Stomach (tissue), 9 donors: ENCODE measurements around the gene ITGB5. TPM values are rescaled to one million over a fixed set of nuclear protein-coding genes. Genes with fewer than 3 reads are reported as not detected.

Experiments
- DNase-seq, 2 donors: peaks; one replicate each; pipeline versions ENCODE4 v3.0.0 to v3.0.0-alpha.2; 2013 to 2019
- H3K27ac ChIP-seq, 5 donors: fragments of 200-600 bp in 4 of 5; sonication (generic) in 4 of 5; one replicate each; pipeline ENCODE4 v1.5.1; 2013 to 2019; ENCODE audit warnings: mild to moderate bottlenecking in 1 of 5, moderate library complexity in 1 of 5
- H3K27me3 ChIP-seq, 3 donors: fragments of 200-600 bp; sonication (generic); one replicate each; pipeline ENCODE4 v1.5.1; 2017 to 2019; ENCODE audit warnings: mixed run types in 1 of 3
- H3K36me3 ChIP-seq, 4 donors: fragments of 200-600 bp; sonication (generic); 1 replicate in 3 of 4; 2 replicates in 1 of 4; pipeline ENCODE4 v1.5.1; 2016 to 2019
- H3K4me1 ChIP-seq, 4 donors: fragments of 200-600 bp; sonication (generic); one replicate each; pipeline ENCODE4 v1.5.1; 2016 to 2019
- H3K4me3 ChIP-seq, 4 donors: fragments of 200-600 bp; sonication (generic) in 3 of 4; one replicate each; pipeline ENCODE4 v1.5.1; 2016 to 2019; ENCODE audit warnings: mild to moderate bottlenecking in 1 of 4
- H3K9me3 ChIP-seq, 4 donors: fragments of 200-600 bp; sonication (generic); one replicate each; pipeline ENCODE4 v1.5.1; 2016 to 2019
- EP300 ChIP-seq: sonication (generic); formaldehyde crosslinking; IDR thresholded peaks from one replicate; pipeline ENCODE4 v1.6.1; 2017; ENCODE audit warnings: antibody characterized with exemption
- POLR2A ChIP-seq, 4 donors: fragments of 450-650 bp; IDR thresholded peaks; one replicate each; pipeline ENCODE4 v1.6.1; 2016; ENCODE audit warnings: antibody characterized with exemption in 4 of 4, control low read depth in 2 of 4, mild to moderate bottlenecking in 1 of 4, moderate library complexity in 1 of 4
- POLR2AphosphoS5 ChIP-seq, 3 donors: sonication (generic); formaldehyde crosslinking; IDR thresholded peaks; one replicate each; pipeline ENCODE4 v1.6.1; 2016; ENCODE audit warnings: antibody characterized with exemption in 3 of 3
- WGBS, 5 donors: extraction: QIAGEN DNeasy Blood & Tissue Kit in 3 of 5; methylation state at CpG; one replicate each; pipeline versions ENCODE4 v1.1.5 to v1.1.7; 2013 to 2018; 5-methylcytosine and 5-hydroxymethylcytosine counted together
- intact Hi-C: fragments of 100-400 bp; cut with DNase I; formaldehyde crosslinking; loops from one replicate; pipeline ENCODE4 v1.15.1; 2023; ENCODE audit warnings: low total_unique reads
- polyA plus RNA-seq, 3 donors: library from polyadenylated mRNA; stranded (reverse); fragments of 200-250 nt; gene quantifications; one replicate each; pipeline ENCODE4 v1.2.3, GENCODE V29; 2013
- total RNA-seq, 5 donors: library from RNA; depleted of rRNA; stranded (reverse); fragments of >200 nt; gene quantifications; one replicate each; pipeline versions ENCODE4 v1.1.0 to v1.2.3, GENCODE V29; 2014 to 2016
- TF ChIP-seq, protein P1 (sequence below), 7 experiments: fragments of 450-650 bp in 4 of 7; fragments of 200-600 bp in 3 of 7; sonication (generic) in 3 of 7; IDR thresholded peaks; one replicate each; pipeline ENCODE4 v1.5.1; 2016 to 2019; ENCODE audit warnings: antibody characterized with exemption in 7 of 7, control low read depth in 2 of 7, mild to moderate bottlenecking in 1 of 7
- donor health status: healthy with polysubstance abuse.
- donor health status: Bipolar disorder and iron deficiency.
- donor health status: healthy.

The ITGB5 gene
- total and polyA plus RNA-seq, 8 donors: 8.2 to 205 (median 54.1) TPM

DNA sequence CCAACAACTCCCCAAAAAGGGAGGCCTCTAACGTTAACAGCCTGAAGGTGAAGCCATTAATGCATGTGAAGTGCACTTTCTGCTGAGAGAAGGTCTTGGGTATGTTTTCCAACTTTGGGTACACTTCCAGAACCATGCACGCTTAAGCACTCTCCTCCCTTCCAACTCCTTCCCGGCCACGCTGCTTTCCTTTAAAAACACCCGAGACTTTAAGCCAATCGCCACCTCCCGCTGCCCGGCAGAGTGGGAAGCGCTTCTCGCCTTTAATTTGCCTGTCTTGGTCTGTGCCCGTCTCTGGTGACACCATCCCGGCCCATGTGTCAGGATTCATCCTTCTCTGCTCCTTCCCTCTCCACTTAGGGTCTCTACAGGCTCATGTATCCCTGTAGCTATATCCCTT lies 35.3 kb downstream of the ITGB5 start:
- no peak for TF ChIP-seq POLR2A (IDR thresholded peaks at IDR 0.05)
- TF ChIP-seq, protein P1, sequence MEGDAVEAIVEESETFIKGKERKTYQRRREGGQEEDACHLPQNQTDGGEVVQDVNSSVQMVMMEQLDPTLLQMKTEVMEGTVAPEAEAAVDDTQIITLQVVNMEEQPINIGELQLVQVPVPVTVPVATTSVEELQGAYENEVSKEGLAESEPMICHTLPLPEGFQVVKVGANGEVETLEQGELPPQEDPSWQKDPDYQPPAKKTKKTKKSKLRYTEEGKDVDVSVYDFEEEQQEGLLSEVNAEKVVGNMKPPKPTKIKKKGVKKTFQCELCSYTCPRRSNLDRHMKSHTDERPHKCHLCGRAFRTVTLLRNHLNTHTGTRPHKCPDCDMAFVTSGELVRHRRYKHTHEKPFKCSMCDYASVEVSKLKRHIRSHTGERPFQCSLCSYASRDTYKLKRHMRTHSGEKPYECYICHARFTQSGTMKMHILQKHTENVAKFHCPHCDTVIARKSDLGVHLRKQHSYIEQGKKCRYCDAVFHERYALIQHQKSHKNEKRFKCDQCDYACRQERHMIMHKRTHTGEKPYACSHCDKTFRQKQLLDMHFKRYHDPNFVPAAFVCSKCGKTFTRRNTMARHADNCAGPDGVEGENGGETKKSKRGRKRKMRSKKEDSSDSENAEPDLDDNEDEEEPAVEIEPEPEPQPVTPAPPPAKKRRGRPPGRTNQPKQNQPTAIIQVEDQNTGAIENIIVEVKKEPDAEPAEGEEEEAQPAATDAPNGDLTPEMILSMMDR (IDR thresholded peaks at IDR 0.05): no peak
- TF ChIP-seq EP300: no peak
- TF ChIP-seq POLR2AphosphoS5 (IDR thresholded peaks at IDR 0.05): no peak
- 92 to 94% (median 93%) methylated on average over 12 of the region's 12 CpGs for WGBS, 5 donors
- Histone ChIP-seq H3K9me3 (no peaks in the 10 kb centered on the region), H3K27me3 (no peaks in the 10 kb centered on the region), H3K36me3 (peaks cover 5 to 25% (median 21%) of the 10 kb centered on the region in 4 donors), H3K27ac (no peak overlapping the region), H3K4me1 (peaks cover 0 to 22% (median 7%) of the 10 kb centered on the region in 4 donors), H3K4me3 (no peak overlapping the region)
- intact Hi-C loops: no loop called here
- no peak for DNase-seq

GRCh38 chr3:124851136-124851535 lies 36.0 kb downstream of the ITGB5 start:
- no peak for DNase-seq
- Histone ChIP-seq H3K9me3 (no peaks in the 10 kb centered on the region), H3K4me1 (peaks cover 0 to 22% (median 8%) of the 10 kb centered on the region in 4 donors), H3K36me3 (peaks cover 5 to 31% (median 21%) of the 10 kb centered on the region in 4 donors), H3K27me3 (no peaks in the 10 kb centered on the region), H3K27ac (peak overlapping the region in 2 of 5 donors; percentile 8 to 41), H3K4me3 (no peak overlapping the region)
- TF ChIP-seq POLR2AphosphoS5 (IDR thresholded peaks at IDR 0.05) (no peak), POLR2A (IDR thresholded peaks at IDR 0.05) (no peak), EP300 (no peak)
- TF ChIP-seq, protein P1 (IDR thresholded peaks at IDR 0.05): no peak
- intact Hi-C loops: no loop called here
- WGBS, 5 donors: 54 to 74% (median 61%) methylated on average over 3 of the region's 3 CpGs

DNA sequence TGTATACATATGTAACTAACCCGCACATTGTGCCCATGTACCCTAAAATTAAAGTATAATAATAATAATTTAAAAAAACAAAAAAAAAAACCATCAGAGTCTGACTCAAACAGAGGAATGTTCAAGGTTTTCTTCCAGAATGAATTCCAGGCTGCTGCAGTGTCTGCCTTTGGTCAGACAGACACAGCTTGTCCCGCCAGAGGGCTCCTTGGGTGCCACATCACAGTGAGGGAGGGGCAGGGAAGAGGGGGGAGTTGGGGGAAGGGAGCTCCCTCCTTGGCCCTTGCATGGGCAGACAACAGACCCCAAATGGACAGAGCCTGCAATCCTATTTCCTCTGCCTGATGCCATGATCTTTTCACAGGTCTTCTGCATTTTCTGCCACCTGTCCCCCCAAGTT lies 36.5 kb downstream of the ITGB5 start:
- Histone ChIP-seq H3K27ac (peak overlapping the region in 2 of 5 donors; percentile 8 to 41), H3K27me3 (no peaks in the 10 kb centered on the region), H3K4me3 (no peak overlapping the region), H3K4me1 (peaks cover 2 to 26% (median 12%) of the 10 kb centered on the region in 4 donors), H3K36me3 (peaks cover 5 to 31% (median 20%) of the 10 kb centered on the region in 4 donors), H3K9me3 (no peaks in the 10 kb centered on the region)
- TF ChIP-seq POLR2A (IDR thresholded peaks at IDR 0.05) (no peak), EP300 (no peak), POLR2AphosphoS5 (IDR thresholded peaks at IDR 0.05) (no peak)
- TF ChIP-seq, protein P1 (IDR thresholded peaks at IDR 0.05): no peak
- DNase-seq: no peak
- intact Hi-C loops: no loop called here
- WGBS, 5 donors: 79 to 97% (median 85%) methylated on average over 2 of the region's 2 CpGs

DNA sequence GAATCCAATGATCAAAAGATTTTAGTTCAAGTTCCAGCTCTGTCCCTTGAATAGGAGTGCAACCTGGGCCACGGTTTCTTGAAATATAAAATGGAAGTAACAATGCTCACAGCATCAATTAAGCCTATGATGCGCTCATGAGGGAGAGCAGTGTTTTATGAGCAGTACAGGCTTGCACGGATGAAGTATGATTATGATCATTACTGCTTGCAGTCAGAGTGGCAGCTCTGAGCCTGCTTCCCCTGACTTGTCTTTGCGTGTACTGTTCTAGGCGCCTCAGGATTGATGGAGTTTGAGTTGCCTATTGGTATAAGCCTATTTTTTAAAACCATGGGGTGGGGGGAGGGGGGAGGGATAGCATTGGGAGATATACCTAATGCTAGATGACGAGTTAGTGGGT lies 37.0 kb downstream of the ITGB5 start:
- Histone ChIP-seq H3K36me3 (peaks cover 5 to 30% (median 18%) of the 10 kb centered on the region in 4 donors), H3K4me1 (peaks cover 4 to 30% (median 17%) of the 10 kb centered on the region in 4 donors), H3K9me3 (no peaks in the 10 kb centered on the region), H3K27ac (no peak overlapping the region), H3K27me3 (no peaks in the 10 kb centered on the region), H3K4me3 (no peak overlapping the region)
- 84 to 94% (median 91%) methylated on average over 6 of the region's 6 CpGs for WGBS, 5 donors
- TF ChIP-seq EP300 (no peak), POLR2AphosphoS5 (IDR thresholded peaks at IDR 0.05) (no peak), POLR2A (IDR thresholded peaks at IDR 0.05) (no peak)
- TF ChIP-seq, protein P1 (IDR thresholded peaks at IDR 0.05): no peak
- no peak for DNase-seq
- intact Hi-C loops: no loop called here
